Activated T-cell treated with anti-CD3 and anti-CD28 coated beads, Interleukin-2, amount 50 U/mL, for 4 hours (primary cell): ENCODE data around the gene BRIP1. TPM values are rescaled to one million over a fixed set of nuclear protein-coding genes. Genes with fewer than 3 reads are reported as not detected.
"Not testable (repeated sequence)": the region's sequence is repeated elsewhere in the genome, so short reads cannot be mapped to it uniquely, and the experiment has no call there.

Experiments used
- ATAC-seq, 2 donors: fragments of 200-7000 bp; cut with Tn5 transposase; one replicate each; pipeline ENCODE4 v1.10.0; 2021
- DNase-seq: peaks from one replicate; pipeline ENCODE4 v3.0.0-alpha.2; 2020
- H3K27me3 Mint-ChIP-seq: one replicate; pipeline ENCODE4 v1.8.0; 2021; ENCODE audit warnings: low read depth, mixed read lengths
- H3K36me3 Mint-ChIP-seq: one replicate; pipeline ENCODE4 v1.8.0; 2022; ENCODE audit warnings: mixed read lengths; ENCODE audit not compliant: insufficient read depth
- H3K4me1 Mint-ChIP-seq: one replicate; pipeline ENCODE4 v1.8.0; 2021; ENCODE audit warnings: low read depth, mixed read lengths
- H3K4me3 Mint-ChIP-seq: one replicate; pipeline ENCODE4 v1.8.0; 2021; ENCODE audit warnings: mild to moderate bottlenecking, moderate library complexity, mixed read lengths
- H3K9me3 Mint-ChIP-seq: one replicate; pipeline ENCODE4 v1.8.0; 2021; ENCODE audit warnings: mixed read lengths
- total RNA-seq, 3 donors: library from RNA; stranded (reverse); gene quantifications; one replicate each; pipeline ENCODE4 v1.2.1, GENCODE V29; 2021

Gene BRIP1
- total RNA-seq, 3 donors from 2014 or later, result 5.0 to 5.8 (median 5.1) TPM

DNA sequence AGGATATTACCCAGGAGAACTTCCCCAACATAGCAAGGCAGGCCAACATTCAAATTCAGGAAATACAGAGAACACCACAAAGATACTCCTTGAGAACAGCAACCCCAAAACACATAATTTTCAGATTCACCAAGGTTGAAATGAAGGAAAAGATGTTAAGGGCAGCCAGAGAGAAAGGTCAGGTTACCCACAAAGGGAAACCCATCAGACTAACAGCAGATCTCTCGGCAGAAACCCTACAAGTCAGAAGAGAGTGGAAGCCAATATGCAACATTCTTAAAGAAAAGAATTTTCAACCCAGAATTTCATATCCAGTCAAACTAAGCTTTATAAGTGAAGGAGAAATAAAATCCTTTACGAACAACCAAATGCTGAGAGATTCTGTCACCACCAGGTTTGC is 188.7 kb downstream of the BRIP1 start:
- not testable (repeated sequence) for H3K4me3 Mint-ChIP-seq, ATAC-seq, H3K9me3 Mint-ChIP-seq, H3K4me1 Mint-ChIP-seq, H3K36me3 Mint-ChIP-seq, DNase-seq
- peaks cover 10% of the 10 kb centered on the region for H3K27me3 Mint-ChIP-seq

DNA sequence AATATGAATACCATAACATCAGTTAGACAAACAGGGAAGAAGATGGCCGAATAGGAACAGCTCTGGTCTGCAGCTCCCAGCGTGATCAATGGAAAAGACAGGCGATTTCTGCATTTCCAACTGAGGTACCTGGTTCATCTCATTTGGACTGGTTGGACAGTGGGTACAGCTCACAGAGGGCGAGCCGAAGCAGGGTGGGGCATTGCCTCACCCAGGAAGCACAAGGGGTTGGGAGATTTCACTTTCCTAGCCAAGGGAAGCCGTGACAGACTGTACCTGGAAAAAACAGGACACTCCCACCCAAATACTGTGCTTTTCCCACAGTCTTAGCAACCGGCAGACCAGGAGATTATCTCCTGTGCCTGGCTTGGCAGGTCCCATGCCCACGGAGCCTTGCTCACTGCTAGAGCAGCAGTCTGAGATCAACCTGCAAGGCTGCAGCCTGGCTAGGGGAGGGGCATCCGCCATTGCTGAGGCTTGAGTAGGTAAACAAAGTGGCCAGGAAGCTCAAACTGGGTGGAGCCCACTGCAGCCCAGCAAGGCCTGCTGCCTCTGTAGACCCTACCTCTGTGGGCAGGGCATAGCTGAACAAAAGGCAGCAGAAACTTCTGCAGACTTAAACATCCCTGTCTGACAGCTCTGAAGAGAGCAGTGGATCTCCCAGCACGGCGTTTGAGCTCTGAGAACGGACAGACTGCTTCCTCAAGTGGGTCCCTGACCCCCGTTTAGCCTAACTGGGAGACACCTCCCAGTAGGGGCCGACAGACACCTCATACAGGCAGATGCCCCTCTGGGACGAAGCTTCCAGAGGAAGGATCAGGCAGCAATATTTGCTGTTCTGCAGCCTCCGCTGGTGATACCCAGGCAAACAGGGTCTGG is 190.1 kb downstream of the BRIP1 start:
- not testable (repeated sequence) for ATAC-seq, DNase-seq, H3K36me3 Mint-ChIP-seq, H3K4me1 Mint-ChIP-seq, H3K4me3 Mint-ChIP-seq, H3K9me3 Mint-ChIP-seq
- peaks cover 13% of the 10 kb centered on the region for H3K27me3 Mint-ChIP-seq

DNA sequence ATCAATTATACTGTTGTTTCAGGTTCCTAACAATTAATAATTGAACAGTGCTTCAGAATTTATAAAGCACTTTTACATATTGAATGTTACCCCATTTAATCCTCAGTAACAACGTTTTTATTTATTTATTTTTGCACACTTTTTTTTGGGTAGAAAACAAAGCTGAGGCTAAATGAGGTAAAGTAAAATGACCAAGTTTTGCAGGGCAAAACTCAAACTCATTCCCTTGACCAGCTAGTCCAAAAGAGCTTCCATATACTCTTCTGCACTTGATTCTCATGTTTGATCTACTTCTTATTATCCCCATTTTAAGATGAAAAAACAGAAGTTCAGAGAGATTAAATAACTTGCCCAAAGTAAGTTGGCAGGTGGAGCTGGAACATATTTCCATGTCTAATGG is 191.2 kb downstream of the BRIP1 start:
- DNase-seq (no peak), ATAC-seq (no peak)
- no peaks in the 10 kb centered on the region for H3K9me3 Mint-ChIP-seq
- H3K27me3 Mint-ChIP-seq, result peaks cover 13% of the 10 kb centered on the region
- no peaks in the 10 kb centered on the region for H3K36me3 Mint-ChIP-seq
- no peaks in the 10 kb centered on the region for H3K4me1 Mint-ChIP-seq
- H3K4me3 Mint-ChIP-seq, result no peak overlapping the region

DNA sequence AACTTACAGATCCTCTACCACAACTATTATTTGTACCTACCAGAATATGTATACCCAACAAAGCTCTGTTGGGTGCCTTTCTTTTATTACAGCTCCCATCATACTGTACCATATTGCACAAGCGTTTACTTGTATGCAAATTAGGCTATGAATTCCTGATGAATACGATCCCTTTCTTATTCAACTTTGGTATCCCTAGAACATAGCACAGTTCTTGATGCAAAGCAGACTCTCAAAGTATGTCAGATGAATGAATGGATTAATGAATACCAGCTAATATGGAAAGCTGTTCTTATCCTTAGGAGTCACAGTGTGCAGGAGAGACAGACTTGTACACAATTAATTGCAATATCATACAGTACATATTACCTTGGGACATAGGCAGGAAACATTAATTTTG is 192.6 kb downstream of the BRIP1 start:
- ATAC-seq, result no peak
- Mint-ChIP-seq H3K4me1 (no peaks in the 10 kb centered on the region), H3K27me3 (peaks cover 16% of the 10 kb centered on the region), H3K9me3 (no peaks in the 10 kb centered on the region), H3K4me3 (no peak overlapping the region), H3K36me3 (no peaks in the 10 kb centered on the region)
- DNase-seq, result no peak

DNA sequence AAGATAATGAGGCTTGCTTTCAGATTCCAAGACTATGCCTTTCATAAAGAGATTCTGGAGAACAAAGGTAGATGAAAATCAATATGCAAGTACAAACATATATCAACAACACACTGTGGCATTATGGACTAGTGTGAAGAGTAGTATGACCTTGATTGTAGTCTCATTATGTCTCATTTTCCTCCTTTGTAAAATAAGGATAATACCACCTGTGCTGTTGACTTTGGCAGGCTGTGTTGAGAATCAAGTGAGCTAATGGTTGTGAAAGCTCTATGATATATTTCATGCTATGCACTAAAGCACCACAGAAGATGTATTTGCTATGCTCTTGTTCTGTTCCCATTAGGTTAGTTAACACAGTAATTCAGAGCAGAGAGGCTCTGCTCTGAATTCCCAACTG is 193.8 kb downstream of the BRIP1 start:
- Mint-ChIP-seq H3K9me3 (no peaks in the 10 kb centered on the region), H3K27me3 (peaks cover 19% of the 10 kb centered on the region), H3K36me3 (no peaks in the 10 kb centered on the region), H3K4me3 (no peak overlapping the region), H3K4me1 (no peaks in the 10 kb centered on the region)
- no peak for DNase-seq
- ATAC-seq, result no peak

DNA sequence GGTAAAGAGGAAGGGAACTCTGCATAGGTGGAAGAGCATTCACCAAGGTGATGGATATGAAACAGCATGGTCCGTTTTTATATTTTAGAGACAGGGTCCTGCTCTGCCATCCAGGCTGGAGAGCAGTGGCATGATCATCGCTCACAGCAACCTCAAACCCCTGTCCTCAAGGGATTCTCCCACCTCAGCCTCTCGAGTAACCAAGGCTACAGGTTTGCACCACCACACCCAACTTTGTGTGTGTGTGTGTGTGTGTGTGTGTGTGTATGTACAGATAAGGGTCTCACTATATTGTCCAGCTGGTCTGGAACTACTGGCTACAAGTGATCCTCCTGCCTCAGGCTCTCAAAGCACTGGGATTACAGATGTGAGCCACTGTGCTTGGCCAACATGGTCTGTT is 194.8 kb downstream of the BRIP1 start:
- Mint-ChIP-seq H3K4me1 (no peaks in the 10 kb centered on the region), H3K9me3 (no peaks in the 10 kb centered on the region), H3K36me3 (no peaks in the 10 kb centered on the region), H3K4me3 (no peak overlapping the region), H3K27me3 (peaks cover 15% of the 10 kb centered on the region)
- ATAC-seq (no peak), DNase-seq (no peak)

DNA sequence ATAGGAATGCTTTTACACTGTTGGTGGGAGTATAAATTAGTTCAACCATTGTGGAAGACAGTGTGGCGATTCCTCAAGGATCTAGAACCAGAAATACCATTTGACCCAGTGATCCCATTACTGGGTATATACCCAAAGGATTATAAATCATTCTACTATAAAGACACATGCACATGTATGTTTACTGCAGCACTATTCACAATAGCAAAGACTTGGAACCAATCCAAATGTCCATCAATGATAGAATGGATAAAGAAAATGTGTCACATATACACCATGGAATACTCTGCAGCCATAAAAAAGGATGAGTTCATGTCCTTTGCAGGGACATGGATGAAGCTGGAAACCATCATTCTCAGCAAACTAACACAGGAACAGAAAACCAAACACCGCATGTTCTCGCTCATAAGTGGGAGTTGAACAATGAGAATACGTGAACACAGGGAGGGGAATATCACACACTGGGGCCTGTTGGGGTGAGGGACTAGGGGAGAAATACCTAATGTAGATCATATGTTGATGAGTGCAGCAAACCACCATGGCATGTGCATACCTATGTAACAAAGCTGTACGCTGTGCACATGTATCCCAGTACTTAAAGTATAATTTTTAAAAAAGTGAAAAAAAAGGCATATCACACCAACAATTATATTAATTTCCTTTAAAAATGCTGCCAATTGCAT is 196.8 kb downstream of the BRIP1 start:
- not testable (repeated sequence) for H3K4me1 Mint-ChIP-seq, H3K36me3 Mint-ChIP-seq, ATAC-seq, H3K4me3 Mint-ChIP-seq, DNase-seq, H3K9me3 Mint-ChIP-seq
- H3K27me3 Mint-ChIP-seq, result peaks cover 22% of the 10 kb centered on the region

DNA sequence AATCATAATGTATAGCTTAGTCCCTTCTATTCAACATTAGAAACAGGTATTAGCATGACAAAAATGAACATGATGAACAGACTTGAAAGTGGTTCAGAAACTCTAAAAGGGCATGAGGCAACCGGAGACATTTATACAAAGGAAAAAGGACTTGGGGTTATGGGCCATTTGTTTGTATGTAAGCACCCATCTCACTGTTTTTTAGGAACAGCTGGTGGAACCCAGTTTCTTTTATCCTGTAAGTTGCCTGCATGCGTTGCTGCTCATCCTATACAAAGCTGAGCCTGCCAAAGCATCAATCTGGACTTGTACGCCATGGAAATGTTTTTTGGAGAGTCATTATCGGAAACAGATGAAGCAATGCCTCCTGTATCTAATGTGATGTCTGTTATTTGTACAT is 200.0 kb downstream of the BRIP1 start:
- Mint-ChIP-seq H3K36me3 (no peaks in the 10 kb centered on the region), H3K4me1 (no peaks in the 10 kb centered on the region), H3K27me3 (peaks cover 16% of the 10 kb centered on the region), H3K9me3 (no peaks in the 10 kb centered on the region), H3K4me3 (no peak overlapping the region)
- DNase-seq, result no peak
- no peak for ATAC-seq

DNA sequence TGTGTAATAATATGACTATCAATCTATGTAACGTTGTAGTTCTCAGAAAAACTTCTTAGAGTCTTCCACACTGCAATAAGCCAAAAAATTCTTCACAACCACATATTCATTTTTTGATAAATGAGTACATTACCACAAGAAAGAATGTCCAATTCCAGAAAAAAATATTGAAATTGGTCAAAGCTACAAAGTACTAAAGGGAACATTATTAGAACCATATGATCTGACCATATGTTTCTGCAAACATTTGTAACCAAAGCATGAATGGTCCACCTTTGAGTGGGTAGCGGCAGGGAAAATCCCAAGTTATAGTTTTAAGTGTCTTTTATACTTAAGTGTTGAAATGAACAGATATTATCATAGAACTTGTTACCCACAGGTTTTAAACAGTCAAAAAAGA is 200.6 kb downstream of the BRIP1 start:
- no peak for ATAC-seq
- Mint-ChIP-seq H3K9me3 (no peaks in the 10 kb centered on the region), H3K4me1 (no peaks in the 10 kb centered on the region), H3K4me3 (no peak overlapping the region), H3K27me3 (peaks cover 16% of the 10 kb centered on the region), H3K36me3 (no peaks in the 10 kb centered on the region)
- no peak for DNase-seq

DNA sequence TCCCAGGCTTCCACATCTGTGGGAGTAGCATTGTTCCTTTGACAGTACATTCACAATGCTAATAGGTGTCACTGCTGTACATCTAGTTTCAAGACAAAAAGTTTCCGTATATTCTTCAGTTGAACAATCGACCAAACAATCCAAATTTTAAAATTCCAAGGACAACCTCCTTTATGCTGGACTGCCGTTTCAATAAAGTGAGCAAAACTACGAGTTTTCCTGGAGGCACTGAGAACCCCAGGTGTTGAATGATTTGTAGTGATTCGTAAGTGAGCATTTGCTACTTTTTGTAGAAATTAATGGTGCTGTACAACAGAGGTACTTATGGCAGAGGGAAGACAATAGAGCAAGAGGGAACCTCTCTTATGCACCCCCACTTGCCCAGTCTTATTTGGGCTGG is 201.1 kb downstream of the BRIP1 start:
- H3K4me3 Mint-ChIP-seq, result no peak overlapping the region
- peaks cover 16% of the 10 kb centered on the region for H3K27me3 Mint-ChIP-seq
- no peaks in the 10 kb centered on the region for H3K4me1 Mint-ChIP-seq
- H3K9me3 Mint-ChIP-seq, result no peaks in the 10 kb centered on the region
- DNase-seq (no peak), ATAC-seq (no peak)
- H3K36me3 Mint-ChIP-seq, result no peaks in the 10 kb centered on the region

DNA sequence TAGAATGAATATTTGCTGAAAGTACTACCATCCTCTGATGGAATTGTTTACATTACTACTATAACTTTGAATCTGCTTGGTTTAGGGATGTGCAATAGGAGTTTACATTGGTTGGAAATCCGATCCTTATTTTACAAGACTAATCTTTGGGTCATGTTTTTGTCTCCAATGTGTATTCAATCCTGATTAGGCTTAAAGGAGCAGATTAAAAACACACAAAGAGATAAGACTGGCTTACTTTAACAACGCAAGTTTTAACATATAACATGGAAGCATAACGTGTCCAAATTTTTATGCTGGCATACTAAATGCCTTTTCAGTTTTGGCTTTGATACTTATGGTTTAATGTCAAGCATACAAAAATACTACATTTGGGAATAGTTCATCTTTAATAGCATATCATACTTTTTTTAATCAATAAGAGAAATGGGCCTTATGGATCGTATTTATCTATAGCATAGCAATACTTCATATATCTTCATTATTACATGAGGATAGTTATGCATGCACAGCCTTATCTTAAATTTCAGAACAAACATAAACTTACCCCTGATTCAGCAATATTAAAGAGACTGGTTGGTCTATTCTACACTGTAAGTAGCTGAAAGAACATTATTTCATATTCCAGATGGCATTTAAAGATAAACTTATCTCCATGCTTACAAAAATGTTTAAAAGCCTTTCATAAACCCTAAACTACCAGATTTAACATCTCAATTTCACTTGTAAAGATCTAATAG is 202.4 kb downstream of the BRIP1 start:
- ATAC-seq (no peak), DNase-seq (no peak)
- Mint-ChIP-seq H3K36me3 (no peaks in the 10 kb centered on the region), H3K4me3 (no peak overlapping the region), H3K9me3 (no peaks in the 10 kb centered on the region), H3K27me3 (peaks cover 16% of the 10 kb centered on the region), H3K4me1 (no peaks in the 10 kb centered on the region)

DNA sequence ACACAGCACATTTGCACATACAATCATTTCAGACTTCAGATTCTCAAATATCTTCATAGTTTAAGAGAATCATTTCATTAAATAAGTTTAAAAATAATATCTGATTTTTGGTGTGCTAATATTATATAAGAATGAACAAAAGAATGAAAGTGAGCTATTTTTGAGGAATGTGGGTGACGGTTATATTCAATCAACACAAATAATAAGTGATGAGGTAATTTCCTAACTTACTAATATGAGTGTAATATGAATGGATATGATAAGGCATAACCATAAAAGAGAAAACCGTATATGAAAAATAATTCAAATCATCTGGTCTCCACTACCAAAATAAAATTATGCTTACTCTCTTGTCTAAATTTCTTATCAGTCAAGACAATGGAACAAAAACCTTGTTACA is 203.9 kb downstream of the BRIP1 start:
- Mint-ChIP-seq H3K36me3 (no peaks in the 10 kb centered on the region), H3K4me1 (no peaks in the 10 kb centered on the region), H3K4me3 (no peak overlapping the region), H3K9me3 (no peaks in the 10 kb centered on the region), H3K27me3 (peaks cover 11% of the 10 kb centered on the region)
- DNase-seq (no peak), ATAC-seq (no peak)

DNA sequence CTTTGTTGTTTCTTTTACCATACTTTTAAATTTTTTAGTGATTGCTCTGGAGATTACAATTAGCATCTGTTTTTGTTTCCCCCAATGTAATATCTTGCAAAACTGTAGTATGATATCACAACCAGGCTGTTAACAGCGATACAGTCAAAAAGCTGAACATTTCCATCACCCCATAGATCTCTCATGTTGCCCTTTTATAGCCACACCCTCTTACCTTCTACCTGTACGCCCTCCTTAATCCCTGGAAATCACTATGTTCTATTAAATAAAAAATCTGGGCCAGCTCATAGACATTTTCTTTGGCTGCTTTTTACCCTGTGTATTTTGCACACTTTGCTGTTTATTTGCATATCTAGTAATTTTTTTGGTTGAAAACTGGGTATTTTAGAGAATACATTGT is 205.1 kb downstream of the BRIP1 start:
- ATAC-seq (no peak), DNase-seq (no peak)
- Mint-ChIP-seq H3K4me1 (no peaks in the 10 kb centered on the region), H3K9me3 (peaks cover 7% of the 10 kb centered on the region), H3K27me3 (peaks cover 12% of the 10 kb centered on the region), H3K36me3 (peaks cover 3% of the 10 kb centered on the region), H3K4me3 (no peak overlapping the region)

DNA sequence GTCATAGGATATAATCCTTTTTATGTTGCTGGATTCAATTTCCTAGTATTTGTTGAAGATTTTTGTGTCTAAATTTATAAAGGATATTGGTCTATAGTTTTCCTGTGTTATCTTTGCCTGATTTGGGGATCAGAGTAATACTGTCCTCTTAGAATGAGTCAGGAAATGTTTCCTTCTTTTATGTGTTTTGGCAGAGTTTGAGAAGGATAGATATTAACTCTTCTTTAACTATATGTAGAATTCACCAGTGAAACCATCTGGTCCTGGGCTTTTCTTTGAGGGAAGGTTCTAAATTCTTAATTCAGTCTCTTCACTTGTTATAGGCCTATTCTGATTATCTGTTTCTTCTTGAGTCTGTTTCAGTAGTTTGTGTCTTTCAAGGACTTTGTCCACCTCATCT is 206.0 kb downstream of the BRIP1 start:
- H3K4me1 Mint-ChIP-seq, result no peaks in the 10 kb centered on the region
- peaks cover 3% of the 10 kb centered on the region for H3K36me3 Mint-ChIP-seq
- DNase-seq, result no peak
- no peak overlapping the region for H3K4me3 Mint-ChIP-seq
- peaks cover 12% of the 10 kb centered on the region for H3K9me3 Mint-ChIP-seq
- peaks cover 9% of the 10 kb centered on the region for H3K27me3 Mint-ChIP-seq
- no peak for ATAC-seq
